Measurements from ENCODE around the gene MYL12A.
"Not testable (repeated sequence)": the region's sequence is repeated elsewhere in the genome, so short reads cannot be mapped to it uniquely, and the experiment has no call there.

MYL12A gene

DNA sequence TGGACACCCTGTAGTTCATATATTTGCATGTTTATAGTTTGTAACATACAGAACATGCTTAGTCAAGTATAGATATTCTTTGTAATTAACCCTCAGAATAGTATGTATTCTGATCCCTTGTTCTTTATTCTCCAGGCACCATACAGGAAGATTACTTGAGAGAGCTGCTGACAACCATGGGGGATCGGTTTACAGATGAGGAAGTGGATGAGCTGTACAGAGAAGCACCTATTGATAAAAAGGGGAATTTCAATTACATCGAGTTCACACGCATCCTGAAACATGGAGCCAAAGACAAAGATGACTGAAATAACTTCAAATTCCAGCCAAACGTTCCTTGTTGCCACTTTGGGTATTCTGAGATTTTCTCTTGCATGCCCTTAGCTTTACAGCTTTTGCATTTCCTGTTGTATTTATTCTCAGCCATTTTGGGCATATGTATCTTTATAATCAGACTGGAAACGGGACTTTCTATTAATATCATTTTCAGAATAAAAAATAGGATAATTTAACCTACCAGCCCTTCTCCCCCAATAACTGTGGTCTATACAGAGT is 8.1 kb downstream of the MYL12A start:
- DNase-seq (ENCODE audit: low read depth): no peak

DNA sequence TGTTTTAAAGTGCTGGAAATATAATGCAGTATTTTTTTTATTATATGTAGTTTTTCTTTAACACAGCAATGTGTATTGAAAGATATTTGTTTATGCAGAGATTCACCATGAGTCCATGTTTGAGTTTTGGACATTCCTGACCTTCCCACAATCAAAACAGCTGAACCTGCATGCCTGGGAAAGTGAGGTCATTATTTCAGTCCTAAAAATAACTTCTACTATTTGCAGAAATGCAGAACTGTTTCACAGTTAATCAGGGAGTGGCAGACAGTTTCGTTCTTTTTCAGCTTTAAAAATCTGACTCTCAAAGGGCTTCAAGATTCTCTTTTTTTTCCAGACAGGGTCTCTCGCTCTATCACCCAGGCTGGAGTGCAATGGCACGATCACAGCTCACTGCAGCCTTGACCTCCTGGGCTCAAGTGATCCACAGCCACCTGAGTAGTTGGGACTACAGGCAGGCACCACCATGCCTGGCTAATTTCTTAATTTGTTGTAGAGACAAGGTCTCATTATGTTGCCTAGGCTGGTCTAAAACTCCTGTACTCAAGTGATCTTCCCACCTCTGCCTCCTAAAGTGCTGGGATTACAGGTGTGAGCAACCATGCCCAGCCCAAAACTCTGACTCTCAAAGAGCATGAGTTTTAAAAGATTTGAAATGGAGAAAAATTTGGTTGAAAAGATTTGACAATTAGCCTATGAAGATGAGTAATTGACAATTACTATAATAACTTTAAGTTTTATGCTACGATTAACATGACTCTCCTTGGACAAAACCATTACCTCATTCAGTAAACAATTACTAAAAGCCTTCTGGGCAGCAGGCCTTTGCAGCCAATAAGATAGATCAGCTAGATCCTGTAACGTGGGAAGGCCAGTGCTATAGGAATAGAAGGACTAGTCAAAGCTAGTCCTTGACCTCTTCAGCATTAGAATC is 9.4 kb downstream of the MYL12A start:
- no peak for DNase-seq (ENCODE audit: low read depth)

DNA sequence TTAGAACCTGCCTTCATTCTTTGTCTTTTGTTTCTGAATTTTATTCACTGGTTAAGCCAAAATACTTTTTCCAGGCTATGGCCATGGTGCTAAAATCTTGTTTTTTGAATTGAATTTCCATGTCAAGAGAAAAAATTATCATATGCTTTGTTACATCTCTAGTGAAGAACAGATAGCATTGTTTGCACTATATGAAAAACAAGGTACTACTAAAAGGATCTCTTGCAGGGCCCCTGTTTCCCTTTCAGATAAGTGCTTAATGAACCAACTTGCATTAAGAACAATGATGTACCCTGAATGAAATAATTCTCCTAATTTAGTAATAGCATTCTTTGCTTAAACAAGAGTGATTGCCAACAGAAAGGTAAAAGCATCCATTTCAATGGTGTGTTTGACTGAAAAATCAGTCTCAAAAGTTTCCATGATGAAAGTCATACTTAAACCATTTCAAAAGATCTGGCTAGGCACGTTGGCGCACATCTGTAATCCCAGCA is 10.1 kb downstream of the MYL12A start:
- no peak for DNase-seq (ENCODE audit: low read depth)

DNA sequence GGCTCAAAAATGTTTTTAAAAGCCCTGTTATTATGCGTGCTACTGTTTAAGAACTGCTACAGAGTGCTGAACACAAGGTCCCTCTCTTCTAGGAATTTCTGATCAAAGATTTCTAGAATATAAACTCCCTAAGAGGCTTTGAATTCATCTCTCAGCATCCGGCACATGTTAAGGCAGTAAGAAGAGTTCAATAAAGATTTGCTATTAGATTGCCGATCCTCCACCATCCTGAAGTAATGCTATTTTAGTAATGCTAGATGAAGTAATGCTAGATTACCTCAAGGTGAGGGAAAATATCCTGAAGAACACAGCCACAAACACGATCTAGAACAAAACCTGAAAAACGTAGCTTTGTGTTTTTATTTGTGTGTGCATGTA is 13.4 kb downstream of the MYL12A start:
- no peak for DNase-seq (ENCODE audit: low read depth)

DNA sequence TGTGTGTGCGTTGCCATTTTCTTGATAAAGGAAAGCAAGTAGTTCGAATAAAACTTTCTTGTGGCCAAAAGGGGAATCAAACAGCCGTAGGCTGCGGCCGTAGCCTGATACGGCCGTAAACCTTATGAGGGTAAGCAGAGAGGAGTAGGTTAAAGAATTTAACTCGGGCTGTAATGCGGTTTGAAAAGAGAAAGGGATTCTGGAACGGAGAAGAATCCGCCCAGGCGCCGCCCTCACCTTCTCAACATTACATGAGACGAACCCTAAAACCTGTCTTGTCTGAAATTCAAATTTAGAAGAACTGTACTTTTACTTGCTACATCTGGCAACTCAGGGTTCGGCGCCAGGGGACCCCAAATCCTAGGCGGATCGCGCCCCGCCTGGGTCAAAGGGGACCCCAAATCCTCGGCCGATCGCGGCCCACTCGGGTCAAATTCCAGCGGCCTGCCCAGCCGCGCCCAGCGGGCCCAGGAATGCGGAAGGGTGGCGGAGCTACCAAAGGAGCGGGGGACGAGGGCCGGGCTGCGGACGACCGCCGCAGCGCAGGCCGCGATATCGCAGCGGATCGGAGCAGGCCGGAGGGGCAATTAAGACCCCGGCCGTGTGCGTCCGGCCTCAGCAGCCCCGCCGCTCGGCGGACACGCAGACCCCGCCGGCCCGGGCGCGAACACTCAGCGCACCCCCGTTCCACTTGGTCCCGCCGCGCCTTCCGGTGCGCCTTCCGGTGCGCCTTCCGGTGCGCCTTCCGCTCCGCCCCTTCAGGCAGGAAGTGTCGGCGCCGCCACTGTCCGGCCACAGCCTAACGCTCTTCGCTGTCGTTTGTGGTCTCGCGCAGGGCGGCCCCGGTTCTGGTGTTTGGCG is 14.0 kb downstream of the MYL12A start, which contains the start of gene MYL12B:
Gene MYL12B, plus strand, starts transcription at position 761 of the 861 bp plus-strand sequence. CDS start 10,766 bp downstream, outside the sequence.
- peak; percentile 67 for DNase-seq (ENCODE audit: low read depth)

DNA sequence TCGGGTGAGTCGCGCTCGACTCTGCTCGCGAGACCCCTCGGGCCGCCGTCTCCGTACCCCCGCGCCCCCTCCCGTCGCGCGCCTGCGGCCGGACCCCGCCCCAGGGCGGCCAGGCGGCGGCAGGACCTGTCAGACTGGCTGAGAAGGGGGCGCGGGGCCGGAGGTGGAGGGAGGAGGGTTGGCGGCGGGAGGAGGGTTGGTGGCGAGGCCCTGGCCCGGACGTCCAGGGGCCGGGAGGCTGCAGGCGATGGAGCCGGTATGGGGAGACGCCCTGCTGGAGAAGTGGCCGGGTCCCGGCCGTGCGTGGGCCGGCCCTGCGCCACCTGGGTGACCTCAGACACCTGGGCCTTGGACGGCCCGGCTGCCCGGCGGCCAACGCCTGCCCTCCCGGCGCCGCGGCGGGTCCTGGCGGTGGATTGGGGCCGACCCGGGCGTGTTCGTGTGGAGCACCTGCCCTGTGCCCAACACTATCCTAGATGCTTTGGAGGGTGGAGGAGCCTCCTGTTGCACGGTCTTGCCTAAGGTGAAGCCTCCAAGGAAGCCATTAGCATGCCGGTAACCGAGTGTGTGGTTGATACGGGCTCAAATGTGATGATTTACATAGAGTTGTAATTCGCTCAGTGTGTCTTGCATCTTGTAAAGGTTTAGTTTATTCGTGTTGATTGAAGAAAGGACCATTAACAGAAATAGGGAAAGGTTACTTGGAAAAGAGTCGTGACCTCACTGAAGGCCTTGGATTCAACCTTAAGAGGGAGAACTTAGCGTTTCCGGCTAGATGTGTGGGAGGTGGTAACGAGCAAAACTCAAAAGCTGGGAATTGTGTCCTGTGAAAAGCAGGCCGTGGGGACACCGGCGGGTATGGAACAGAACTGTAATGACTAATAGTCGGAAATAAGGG is 14.9 kb downstream of the MYL12A start:
- peak; percentile 30 for DNase-seq (ENCODE audit: low read depth)

DNA sequence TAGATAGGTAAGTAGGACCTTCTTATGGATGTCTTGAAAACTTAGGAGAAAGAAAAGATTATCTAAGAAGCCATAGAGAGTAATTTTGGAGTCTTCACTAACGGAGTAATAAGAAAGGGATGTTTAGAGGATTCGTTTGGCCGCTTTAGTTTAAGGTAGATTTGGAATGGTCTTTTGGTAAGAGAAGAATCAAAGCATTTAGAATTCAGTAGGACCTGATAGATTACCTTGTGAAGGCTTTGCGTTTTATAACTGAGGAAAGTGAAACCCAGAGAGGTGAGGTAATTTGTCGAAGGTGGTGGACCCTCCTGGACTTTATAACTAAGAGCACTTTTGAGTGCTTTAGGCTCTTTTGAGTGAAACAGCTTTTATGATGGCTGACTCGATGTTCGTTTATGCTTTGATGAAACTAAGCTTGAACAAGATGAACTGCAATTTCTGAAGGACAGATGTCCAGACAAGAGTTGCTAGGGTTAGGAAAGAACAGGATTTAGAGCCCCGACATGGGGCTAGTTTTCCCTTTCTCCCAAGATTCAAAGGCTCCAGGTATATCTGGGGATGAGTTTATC is 15.6 kb downstream of the MYL12A start:
- DNase-seq (ENCODE audit: low read depth): no peak

DNA sequence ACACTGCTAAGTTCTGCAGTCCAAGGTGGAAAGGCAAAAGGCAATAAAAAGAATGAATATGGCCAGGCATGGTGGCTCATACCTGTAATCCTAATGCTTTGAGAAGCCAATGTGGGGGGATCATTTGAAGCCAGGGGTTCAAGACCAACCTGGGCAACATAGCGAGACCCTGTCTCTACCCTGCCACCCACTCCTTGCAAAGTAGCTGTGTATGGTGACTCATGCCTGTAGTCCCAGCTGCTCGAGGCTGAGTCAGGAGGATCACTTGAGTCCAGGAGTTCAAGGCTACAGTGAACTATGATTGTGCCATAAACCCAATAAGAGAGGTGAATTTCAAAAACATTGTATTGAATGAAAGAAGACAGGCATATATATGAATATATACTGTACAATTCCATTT is 16.8 kb downstream of the MYL12A start:
- no peak for DNase-seq (ENCODE audit: low read depth)

DNA sequence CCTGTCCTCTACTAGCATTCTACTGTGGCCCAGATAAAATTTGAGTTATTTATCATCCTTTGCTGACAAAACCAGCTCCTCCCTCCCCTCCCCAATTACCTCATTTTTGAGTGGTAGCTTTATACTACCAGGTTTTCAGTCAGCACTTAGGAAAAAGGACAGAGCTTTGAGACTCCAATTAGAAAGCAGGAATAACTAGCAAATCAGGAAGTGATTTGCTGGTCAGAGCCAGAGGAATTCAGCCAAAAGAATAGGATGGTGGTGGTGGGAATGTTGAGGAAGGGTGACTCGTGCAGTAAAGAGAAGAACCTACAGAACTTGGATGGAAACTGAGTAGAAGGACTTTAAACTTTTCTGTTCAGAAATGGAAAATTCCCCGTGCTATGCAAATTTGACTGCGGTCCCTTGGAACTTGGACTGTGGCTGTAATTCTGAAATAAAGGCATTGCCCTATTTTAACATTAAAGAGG is 18.0 kb downstream of the MYL12A start:
- DNase-seq (ENCODE audit: low read depth): no peak

DNA sequence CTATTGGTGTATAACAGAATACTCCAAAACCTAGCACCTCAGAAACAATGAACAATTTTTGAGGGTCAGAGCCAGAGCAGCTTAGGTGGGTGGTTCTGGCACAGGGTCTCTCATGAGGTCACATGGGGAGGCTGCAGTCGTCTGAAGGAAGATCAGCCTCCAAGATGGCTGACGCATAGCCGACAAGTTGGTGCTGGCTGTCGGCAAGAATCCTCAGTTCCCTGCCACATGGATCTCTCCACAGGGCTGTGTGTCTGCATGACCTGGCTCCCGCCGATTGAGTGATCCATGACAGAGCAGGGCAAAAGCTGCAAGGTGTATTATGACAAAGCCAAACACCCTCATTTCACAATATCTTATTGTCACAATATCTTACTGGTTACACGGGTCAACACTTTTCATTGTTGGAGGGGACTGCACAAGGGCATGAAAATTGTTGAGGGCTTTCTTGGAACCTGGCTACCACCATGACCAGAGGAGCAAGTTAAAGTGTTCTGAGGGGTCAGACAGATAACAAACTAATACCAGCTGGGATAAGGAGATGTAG is 18.5 kb downstream of the MYL12A start:
- DNase-seq (ENCODE audit: low read depth): no peak

DNA sequence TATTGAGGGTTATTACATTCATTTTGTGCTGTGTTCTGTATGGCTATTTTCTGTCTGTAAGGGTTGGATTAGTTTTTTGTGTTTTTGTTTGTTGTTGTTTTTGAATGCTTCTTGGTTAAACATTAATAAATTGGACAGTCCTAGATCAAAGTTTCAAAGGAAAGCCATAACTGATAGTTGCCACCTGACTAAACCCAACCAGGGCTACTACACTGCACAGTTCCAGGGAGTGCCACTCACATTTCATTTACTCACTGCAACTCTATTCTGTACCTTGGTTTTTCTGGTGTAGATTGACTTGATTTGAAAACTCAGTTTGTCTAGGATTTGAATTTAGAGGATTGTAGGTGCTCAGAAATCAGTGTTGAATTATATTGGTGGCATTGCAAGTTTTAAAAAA is 20.7 kb downstream of the MYL12A start:
- no peak for DNase-seq (ENCODE audit: low read depth)

DNA sequence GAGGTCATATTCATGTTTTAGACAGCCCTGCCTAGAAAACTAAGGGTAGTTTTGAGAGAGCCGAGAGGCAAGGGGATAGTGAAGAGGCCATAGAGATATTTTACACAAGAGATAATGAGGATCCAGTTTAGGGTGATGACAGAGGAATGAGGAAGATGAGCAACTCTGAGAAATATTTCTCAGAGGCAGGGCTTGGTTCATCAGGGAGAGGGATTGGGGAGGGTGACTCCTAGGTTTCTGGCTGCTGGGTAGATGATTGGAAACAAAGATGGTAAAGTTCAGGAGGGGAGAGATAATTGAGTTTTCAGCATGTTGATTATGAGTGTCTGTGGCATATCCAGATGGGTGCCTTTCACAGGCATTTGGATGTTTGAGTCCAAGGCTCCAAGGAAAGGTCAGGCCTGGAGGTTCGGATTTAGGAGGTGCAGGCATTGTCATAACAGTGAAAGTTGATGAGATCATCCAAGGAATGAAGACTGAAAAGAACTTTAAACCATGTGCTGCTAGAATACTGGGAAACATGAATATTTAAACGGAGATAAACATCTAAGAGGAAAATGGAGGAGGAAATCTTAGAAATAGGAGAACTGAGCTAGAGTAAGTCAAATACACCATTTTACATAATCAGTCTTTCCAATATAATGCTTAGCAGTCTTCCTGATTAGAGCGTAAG is 21.8 kb downstream of the MYL12A start:
- DNase-seq (ENCODE audit: low read depth): no peak

DNA sequence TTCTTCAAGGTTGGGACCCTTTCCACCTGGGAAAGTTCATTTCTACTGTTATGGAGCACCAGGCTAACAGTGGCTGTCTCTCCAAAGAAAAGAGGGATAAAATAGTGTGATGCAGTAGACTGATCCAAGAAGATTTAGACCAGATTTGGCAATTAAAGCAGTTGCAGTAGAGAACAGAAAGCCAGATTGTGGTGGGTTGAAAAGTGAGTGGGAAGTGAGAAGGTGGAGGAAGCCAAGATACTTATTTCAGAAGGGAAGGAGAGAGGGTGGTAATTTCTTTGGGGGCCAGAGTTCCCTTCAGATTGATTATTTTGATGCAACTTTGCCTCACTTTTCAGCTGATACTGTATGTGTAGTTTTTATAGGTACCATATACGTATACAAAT is 22.3 kb downstream of the MYL12A start:
- DNase-seq (ENCODE audit: low read depth): no peak

DNA sequence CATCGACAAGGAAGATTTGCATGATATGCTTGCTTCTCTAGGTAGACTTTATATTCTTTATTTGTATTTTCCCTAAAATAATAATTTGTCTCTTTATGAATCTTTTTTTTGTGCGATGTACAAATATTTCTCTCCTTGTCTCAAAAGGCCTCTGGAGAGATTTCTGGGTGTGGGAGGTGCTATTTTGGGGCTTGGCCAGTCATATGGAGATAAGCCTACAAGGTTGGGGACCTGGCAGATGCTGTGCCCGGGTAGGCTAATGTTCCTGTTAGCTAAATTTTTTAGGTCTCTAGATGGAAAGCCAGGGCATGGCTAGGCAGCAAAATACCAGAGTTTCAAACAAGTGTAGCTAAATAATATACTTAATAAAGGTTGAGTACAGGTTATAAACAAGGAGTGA is 25.4 kb downstream of the MYL12A start:
- no peak for DNase-seq (ENCODE audit: low read depth)

DNA sequence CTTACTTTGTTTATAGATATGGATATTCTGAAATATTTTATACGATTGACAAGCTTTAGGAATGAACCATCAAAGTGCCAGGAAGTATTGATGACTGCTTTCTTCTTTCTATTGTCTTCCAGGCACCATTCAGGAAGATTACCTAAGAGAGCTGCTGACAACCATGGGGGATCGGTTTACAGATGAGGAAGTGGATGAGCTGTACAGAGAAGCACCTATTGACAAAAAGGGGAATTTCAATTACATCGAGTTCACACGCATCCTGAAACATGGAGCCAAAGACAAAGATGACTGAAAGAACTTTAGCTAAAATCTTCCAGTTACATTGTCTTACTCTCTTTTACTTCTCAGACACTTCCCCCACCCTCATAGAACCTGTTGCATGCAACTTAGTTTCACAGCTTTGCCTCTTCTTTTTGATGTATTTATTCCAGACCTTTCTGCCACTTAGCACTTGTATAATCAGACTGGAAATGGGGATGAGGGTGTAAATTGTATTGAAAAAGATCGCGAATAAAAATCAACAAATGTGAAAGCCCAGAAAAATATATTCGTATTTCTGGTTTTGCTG is 30.1 kb downstream of the MYL12A start:
- DNase-seq (ENCODE audit: low read depth): not testable (repeated sequence)

DNA sequence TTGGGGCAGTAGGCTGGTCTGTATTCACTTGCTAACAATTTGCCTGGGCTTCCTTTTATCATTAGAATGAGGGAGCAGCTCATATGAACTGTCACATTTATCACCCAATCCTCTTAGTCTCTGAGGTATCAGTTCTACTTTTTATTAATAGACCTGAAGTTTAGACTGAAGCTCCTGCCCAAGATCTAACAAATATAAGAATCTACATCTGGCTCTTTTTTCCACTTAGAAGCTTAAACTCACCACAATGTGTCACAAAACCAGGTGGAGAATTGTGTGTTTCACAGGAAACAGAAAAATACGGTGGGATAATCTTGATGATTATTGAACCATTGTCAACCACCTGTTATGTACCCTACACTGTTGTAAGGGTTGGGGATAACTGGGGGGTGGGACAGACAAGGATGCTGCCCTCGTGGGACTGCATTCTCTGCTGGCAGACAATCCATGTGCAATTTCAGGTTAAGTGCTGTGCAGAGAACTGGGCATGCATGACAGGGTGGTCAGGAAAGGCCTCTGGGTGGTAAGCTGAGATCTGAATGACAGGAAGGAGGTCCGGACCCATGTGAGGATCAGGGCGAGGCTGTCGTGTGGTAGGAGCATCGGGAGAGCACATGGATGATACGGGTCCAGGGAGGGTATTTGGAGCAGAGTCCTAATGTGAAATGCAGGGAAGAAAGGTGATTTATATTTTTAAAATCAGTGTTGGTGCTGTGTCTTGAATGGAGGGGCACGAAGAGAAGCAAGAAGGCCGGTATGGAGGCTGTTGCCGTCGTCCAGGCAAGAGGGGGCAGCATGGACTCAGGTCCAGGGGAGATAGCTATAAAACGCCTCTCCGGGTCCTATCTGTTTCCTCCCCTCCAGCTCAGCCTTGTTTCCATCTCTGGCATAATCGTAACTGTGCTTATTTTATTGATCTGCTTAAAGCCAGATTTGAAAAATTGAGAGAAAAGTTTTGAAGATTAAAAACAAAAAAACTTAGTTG is 31.9 kb downstream of the MYL12A start:
- DNase-seq (ENCODE audit: low read depth): no peak

DNA sequence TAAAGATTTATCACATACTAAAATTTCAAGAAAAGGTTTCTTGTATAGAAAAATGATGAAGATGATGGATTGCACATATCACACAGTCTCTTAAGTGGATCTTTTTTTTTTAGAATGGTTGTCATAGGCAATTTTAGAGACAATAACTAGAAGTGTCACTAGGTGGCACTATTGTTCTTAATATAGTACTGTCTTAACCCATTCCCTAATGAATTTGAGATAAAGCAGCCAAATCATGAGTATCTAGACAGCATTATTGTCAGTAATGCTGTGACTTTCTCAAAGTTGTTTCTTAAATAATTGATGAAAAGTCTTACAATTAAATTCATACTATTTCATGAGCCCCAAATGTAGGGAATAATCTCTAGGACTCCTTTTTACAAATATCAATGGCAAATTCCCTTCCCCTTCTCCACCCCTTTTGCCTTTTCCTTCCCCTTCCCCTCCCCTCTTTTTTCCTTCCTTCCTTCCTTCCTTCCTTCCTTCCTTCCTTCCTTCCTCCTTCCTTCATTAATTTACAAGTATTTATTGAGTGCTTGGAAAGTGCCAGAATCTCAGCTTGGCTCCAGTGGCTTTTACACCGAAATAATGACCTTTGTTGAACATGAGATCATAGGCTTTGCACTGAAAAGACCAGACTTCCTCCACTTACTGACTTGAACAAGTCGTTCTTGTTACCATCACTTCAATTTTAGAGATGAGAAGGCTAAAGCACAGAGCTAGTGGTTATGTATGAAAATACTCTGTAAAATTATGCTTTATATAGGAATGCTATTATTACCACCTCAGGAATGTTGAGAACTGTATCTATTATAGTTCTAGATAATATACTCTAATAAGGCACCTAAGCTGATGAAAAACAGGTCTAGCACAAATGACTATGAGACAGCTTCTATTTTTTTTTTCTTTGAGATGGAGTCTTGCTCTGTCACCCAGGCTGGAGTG is 34.1 kb downstream of the MYL12A start:
- DNase-seq (ENCODE audit: low read depth): no peak

All from T follicular helper cell (primary cell).